ENCODE results near the gene ESM1. TPM values are rescaled to one million over a fixed set of nuclear protein-coding genes. Genes with fewer than 3 reads are reported as not detected.
"Not testable (repeated sequence)": the region's sequence is repeated elsewhere in the genome, so short reads cannot be mapped to it uniquely, and the experiment has no call there.

Gene ESM1
- total and polyA plus RNA-seq, 3 experiments from 2014 or later: 0.20 to 1.7 (median 0.37) TPM

- H3K27ac ChIP-seq (ENCODE audit: low read depth, low read length): no peak overlapping the region
- peak overlapping the region; percentile 7 for H3K4me3 ChIP-seq (ENCODE audit: low read length)
- H3K4me1 Mint-ChIP-seq: peaks cover 54 to 73% (median 62%) of the 10 kb centered on the region in 3 donors
These were observed 36.4 kb upstream of the ESM1 start for GRCh38 chr5:55021821-55022220.

GRCh38 chr5:55021410-55021809 lies 36.0 kb upstream of the ESM1 start:
- peak overlapping the region; percentile 66 to 97 (median 84) for H3K27ac Mint-ChIP-seq
- no peaks in the 10 kb centered on the region for H3K36me3 ChIP-seq (ENCODE audit: insufficient read depth, low read length)

More at GRCh38 chr5:55021821-55022220, 36.4 kb upstream of the ESM1 start:
- Histone ChIP-seq H3K4me1 (ENCODE audit: insufficient read depth, low read length) (peaks cover 36% of the 10 kb centered on the region), H3K36me3 (ENCODE audit: insufficient read depth, low read length) (no peaks in the 10 kb centered on the region), H3K9me3 (ENCODE audit: low read length) (no peaks in the 10 kb centered on the region), H3K27me3 (ENCODE audit: insufficient read depth, low read length, poor library complexity, severe bottlenecking) (no peaks in the 10 kb centered on the region)
- ChIA-PET POLR2A (interaction anchor here (1.2 to 2.1 kb wide), 2 partner anchors 16 to 75 kb away, joined by 4 to 17 read pairs; no protein-coding TSS in a partner anchor), CTCF (interaction anchor here (0.8 to 3.3 kb wide), 10 partner anchors 16 to 505 kb away, joined by 3 to 16 read pairs (median 4); partner anchors contain the start of gene SNX18)
- Mint-ChIP-seq H3K4me3 (peak overlapping the region; percentile 68 to 90 (median 83)), H3K9me3 (peaks cover 0 to 4% (median 3%) of the 10 kb centered on the region in 5 donors), H3K27me3 (peaks cover 0 to 3% of the 10 kb centered on the region in 2 donors), H3K27ac (peak overlapping the region; percentile 66 to 97 (median 84)), H3K36me3 (peaks cover 7 to 14% (median 8%) of the 10 kb centered on the region in 3 donors)
- no peak for DNase-seq

GRCh38 chr5:55010149-55010548 lies 24.8 kb upstream of the ESM1 start:
- Mint-ChIP-seq H3K4me1 (peaks cover 31 to 54% (median 43%) of the 10 kb centered on the region in 3 donors), H3K9me3 (peaks cover 0 to 21% (median 11%) of the 10 kb centered on the region in 5 donors), H3K36me3 (peaks cover 2 to 32% (median 3%) of the 10 kb centered on the region in 3 donors)
- H3K27ac ChIP-seq (ENCODE audit: low read depth, low read length); CTCF ChIA-PET; H3K9me3 ChIP-seq (ENCODE audit: low read length); H3K27me3 Mint-ChIP-seq; DNase-seq; H3K36me3 ChIP-seq (ENCODE audit: insufficient read depth, low read length); H3K4me3 Mint-ChIP-seq; H3K4me3 ChIP-seq (ENCODE audit: low read length); H3K27me3 ChIP-seq (ENCODE audit: insufficient read depth, low read length, poor library complexity, severe bottlenecking); H3K27ac Mint-ChIP-seq; POLR2A ChIA-PET; H3K4me1 ChIP-seq (ENCODE audit: insufficient read depth, low read length): not testable (repeated sequence)

More at GRCh38 chr5:55021410-55021809, 36.0 kb upstream of the ESM1 start:
- H3K4me1 ChIP-seq (ENCODE audit: insufficient read depth, low read length): peaks cover 32% of the 10 kb centered on the region
- peaks cover 0 to 5% (median 4%) of the 10 kb centered on the region in 5 donors for H3K9me3 Mint-ChIP-seq
- CTCF ChIA-PET: interaction anchor here (0.8 to 3.3 kb wide), 8 partner anchors 15 to 504 kb away, joined by 3 to 16 read pairs (median 4); partner anchors contain the start of gene SNX18
- peaks cover 50 to 69% (median 58%) of the 10 kb centered on the region in 3 donors for H3K4me1 Mint-ChIP-seq
- peak overlapping the region; percentile 68 to 90 (median 83) for H3K4me3 Mint-ChIP-seq
- H3K4me3 ChIP-seq (ENCODE audit: low read length): peak overlapping the region; percentile 7
- DNase-seq: peak in 2 of 5 donors; percentile 14 to 52
- H3K27ac ChIP-seq (ENCODE audit: low read depth, low read length): no peak overlapping the region
- peaks cover 4 to 13% (median 4%) of the 10 kb centered on the region in 3 donors for H3K36me3 Mint-ChIP-seq
- POLR2A ChIA-PET: interaction anchor here (2.1 kb wide), 1 partner anchor 16 kb away, joined by 17 read pairs; no protein-coding TSS in a partner anchor
- H3K27me3 Mint-ChIP-seq: peaks cover 0 to 3% of the 10 kb centered on the region in 2 donors
- no peaks in the 10 kb centered on the region for H3K27me3 ChIP-seq (ENCODE audit: insufficient read depth, low read length, poor library complexity, severe bottlenecking)
- H3K9me3 ChIP-seq (ENCODE audit: low read length): no peaks in the 10 kb centered on the region

DNA sequence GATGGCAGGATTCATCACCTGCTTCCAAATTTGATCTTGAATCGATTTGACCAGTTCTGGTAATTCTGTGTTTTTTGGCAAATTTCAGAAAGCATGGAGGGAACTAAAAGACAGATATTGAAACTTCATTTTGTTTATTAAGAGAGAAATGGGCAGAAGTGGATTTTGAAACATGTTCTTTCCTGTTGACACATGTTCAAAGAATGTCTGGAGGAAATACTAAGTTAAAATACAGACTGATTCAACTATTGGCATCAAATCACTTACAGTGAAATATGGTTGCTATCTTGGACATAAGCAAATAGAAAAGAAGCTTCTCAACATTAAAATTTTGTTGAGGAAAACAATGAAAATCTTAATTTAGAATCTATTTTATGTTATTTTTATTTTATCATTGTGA lies 19.3 kb upstream of the ESM1 start:
- no peaks in the 10 kb centered on the region for H3K9me3 ChIP-seq (ENCODE audit: low read length)
- H3K4me3 ChIP-seq (ENCODE audit: low read length): no peak overlapping the region
- Mint-ChIP-seq H3K4me1 (peaks cover 54 to 87% (median 72%) of the 10 kb centered on the region in 3 donors), H3K9me3 (no peaks in the 10 kb centered on the region), H3K36me3 (peaks cover 0 to 17% (median 0%) of the 10 kb centered on the region in 3 donors), H3K27me3 (no peaks in the 10 kb centered on the region), H3K4me3 (no peak overlapping the region), H3K27ac (no peak overlapping the region)
- H3K27ac ChIP-seq (ENCODE audit: low read depth, low read length): no peak overlapping the region
- DNase-seq: no peak
- ChIA-PET CTCF (no interaction called here), POLR2A (no interaction called here)
- H3K36me3 ChIP-seq (ENCODE audit: insufficient read depth, low read length): no peaks in the 10 kb centered on the region
- H3K27me3 ChIP-seq (ENCODE audit: insufficient read depth, low read length, poor library complexity, severe bottlenecking): no peaks in the 10 kb centered on the region
- peaks cover 8% of the 10 kb centered on the region for H3K4me1 ChIP-seq (ENCODE audit: insufficient read depth, low read length)

DNA sequence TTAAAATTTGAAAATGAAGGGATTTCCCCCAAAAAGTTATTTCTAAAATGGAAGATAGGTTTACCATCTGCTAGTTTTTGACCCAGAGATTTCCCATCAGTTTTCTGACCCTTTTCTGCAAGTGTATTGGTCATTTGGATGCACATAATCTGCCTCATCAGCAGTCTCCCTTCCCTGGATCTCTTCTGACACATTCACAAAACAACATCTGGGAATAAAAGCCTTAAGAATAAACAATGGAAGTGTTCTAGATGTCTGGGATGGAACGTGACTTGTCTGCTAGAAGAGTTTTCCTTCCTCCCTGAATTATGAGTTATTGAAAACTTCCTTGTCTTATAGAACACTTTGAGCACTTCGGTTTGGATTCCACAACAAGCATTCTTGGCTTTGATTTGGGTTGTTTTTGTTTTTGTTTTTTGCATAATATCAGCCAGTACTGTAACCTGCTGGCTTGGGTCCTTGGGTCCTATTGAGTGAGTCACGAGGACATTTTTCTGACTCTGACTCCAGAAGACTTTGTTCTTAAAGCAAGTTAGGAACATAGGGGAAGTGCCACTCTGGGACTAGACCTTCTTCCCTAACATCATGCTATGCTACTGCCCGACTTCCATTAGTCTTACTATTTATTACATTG lies 18.2 kb upstream of the ESM1 start:
- no peak for DNase-seq
- CTCF ChIA-PET: no interaction called here
- Mint-ChIP-seq H3K4me3 (no peak overlapping the region), H3K9me3 (no peaks in the 10 kb centered on the region), H3K36me3 (peaks cover 0 to 17% (median 0%) of the 10 kb centered on the region in 3 donors), H3K27ac (peak overlapping the region in 2 of 8 donors; percentile 34 to 38), H3K27me3 (no peaks in the 10 kb centered on the region), H3K4me1 (peaks cover 53 to 82% (median 63%) of the 10 kb centered on the region in 3 donors)
- H3K4me1 ChIP-seq (ENCODE audit: insufficient read depth, low read length): peaks cover 8% of the 10 kb centered on the region
- H3K27me3 ChIP-seq (ENCODE audit: insufficient read depth, low read length, poor library complexity, severe bottlenecking): no peaks in the 10 kb centered on the region
- POLR2A ChIA-PET: no interaction called here
- H3K4me3 ChIP-seq (ENCODE audit: low read length): no peak overlapping the region
- H3K9me3 ChIP-seq (ENCODE audit: low read length): no peaks in the 10 kb centered on the region
- no peak overlapping the region for H3K27ac ChIP-seq (ENCODE audit: low read depth, low read length)
- no peaks in the 10 kb centered on the region for H3K36me3 ChIP-seq (ENCODE audit: insufficient read depth, low read length)

DNA sequence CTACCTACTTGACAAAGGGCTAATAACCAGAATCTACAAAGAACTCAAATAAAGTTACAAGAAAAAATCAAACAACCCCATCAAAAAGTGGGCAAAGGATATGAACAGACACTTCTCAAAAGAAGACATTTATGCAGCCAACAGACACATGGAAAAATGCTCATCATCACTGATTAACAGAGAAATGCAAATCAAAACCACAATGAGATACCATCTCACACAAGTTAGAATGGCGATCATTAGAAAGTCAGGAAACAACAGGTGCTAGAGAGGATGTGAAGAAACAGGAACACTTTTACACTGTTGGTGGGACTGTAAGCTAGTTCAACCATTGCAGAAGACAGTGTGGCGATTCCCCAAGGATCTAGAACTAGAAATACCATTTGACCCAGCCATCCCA lies 16.8 kb upstream of the ESM1 start:
- peak overlapping the region in 7 of 8 donors; percentile 23 to 79 (median 60) for H3K27ac Mint-ChIP-seq
- CTCF ChIA-PET; H3K27me3 Mint-ChIP-seq; H3K36me3 ChIP-seq (ENCODE audit: insufficient read depth, low read length); H3K4me3 ChIP-seq (ENCODE audit: low read length); H3K4me1 ChIP-seq (ENCODE audit: insufficient read depth, low read length); H3K9me3 ChIP-seq (ENCODE audit: low read length); H3K27ac ChIP-seq (ENCODE audit: low read depth, low read length); H3K27me3 ChIP-seq (ENCODE audit: insufficient read depth, low read length, poor library complexity, severe bottlenecking); H3K9me3 Mint-ChIP-seq: not testable (repeated sequence)
- peaks cover 0 to 17% (median 2%) of the 10 kb centered on the region in 3 donors for H3K36me3 Mint-ChIP-seq
- peak overlapping the region in 6 of 7 donors; percentile 38 to 51 (median 44) for H3K4me3 Mint-ChIP-seq
- peaks cover 50 to 74% (median 55%) of the 10 kb centered on the region in 3 donors for H3K4me1 Mint-ChIP-seq
- POLR2A ChIA-PET: interaction anchor here (0.8 kb wide), 1 partner anchor 38 kb away, joined by 4 read pairs; no protein-coding TSS in a partner anchor
- DNase-seq: peak in 1 of 5 donors; percentile 28

- Mint-ChIP-seq H3K4me3 (no peak overlapping the region), H3K27ac (no peak overlapping the region), H3K9me3 (no peaks in the 10 kb centered on the region), H3K4me1 (peaks cover 43 to 60% (median 45%) of the 10 kb centered on the region in 3 donors), H3K36me3 (peaks cover 0 to 22% (median 6%) of the 10 kb centered on the region in 3 donors), H3K27me3 (no peaks in the 10 kb centered on the region)
- no peak overlapping the region for H3K4me3 ChIP-seq (ENCODE audit: low read length)
- H3K9me3 ChIP-seq (ENCODE audit: low read length): no peaks in the 10 kb centered on the region
- ChIA-PET CTCF (interaction anchor here (1.4 kb wide), 1 partner anchor 24 kb away, joined by 5 read pairs; no protein-coding TSS in a partner anchor), POLR2A (interaction anchor here (1.1 kb wide), 1 partner anchor 236 kb away, joined by 3 read pairs; the partner anchor contains the start of gene CCNO)
- DNase-seq: no peak
- H3K27me3 ChIP-seq (ENCODE audit: insufficient read depth, low read length, poor library complexity, severe bottlenecking): no peaks in the 10 kb centered on the region
- peaks cover 9% of the 10 kb centered on the region for H3K4me1 ChIP-seq (ENCODE audit: insufficient read depth, low read length)
- no peaks in the 10 kb centered on the region for H3K36me3 ChIP-seq (ENCODE audit: insufficient read depth, low read length)
- no peak overlapping the region for H3K27ac ChIP-seq (ENCODE audit: low read depth, low read length)
These were observed 11.7 kb upstream of the ESM1 start for GRCh38 chr5:54997081-54997480.

DNA sequence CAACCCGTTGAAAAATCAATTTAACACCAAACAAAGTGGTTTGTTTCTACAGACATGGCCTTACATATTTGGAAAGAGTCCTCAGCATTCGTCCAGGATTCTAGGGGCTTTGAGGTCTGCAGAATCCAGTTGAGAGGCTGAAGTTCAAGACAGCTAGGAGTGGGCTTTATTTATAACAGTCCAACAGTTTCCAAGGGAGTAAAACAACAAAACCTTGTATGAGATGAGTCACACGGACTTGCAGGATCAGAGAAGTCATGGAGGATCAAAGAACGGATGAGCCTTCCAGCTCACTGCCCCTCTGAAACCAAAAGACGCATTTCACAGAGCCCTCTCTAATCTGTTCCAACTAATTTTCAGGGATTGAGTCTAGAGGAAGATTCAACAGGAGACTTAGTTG lies 11.1 kb upstream of the ESM1 start:
- Histone ChIP-seq H3K27me3 (ENCODE audit: insufficient read depth, low read length, poor library complexity, severe bottlenecking) (no peaks in the 10 kb centered on the region), H3K9me3 (ENCODE audit: low read length) (no peaks in the 10 kb centered on the region), H3K27ac (ENCODE audit: low read depth, low read length) (no peak overlapping the region), H3K4me1 (ENCODE audit: insufficient read depth, low read length) (peaks cover 4% of the 10 kb centered on the region), H3K36me3 (ENCODE audit: insufficient read depth, low read length) (no peaks in the 10 kb centered on the region), H3K4me3 (ENCODE audit: low read length) (no peak overlapping the region)
- ChIA-PET CTCF (no interaction called here), POLR2A (no interaction called here)
- Mint-ChIP-seq H3K27me3 (no peaks in the 10 kb centered on the region), H3K27ac (no peak overlapping the region), H3K9me3 (no peaks in the 10 kb centered on the region), H3K36me3 (peaks cover 0 to 20% (median 6%) of the 10 kb centered on the region in 3 donors), H3K4me1 (peaks cover 37 to 57% (median 39%) of the 10 kb centered on the region in 3 donors), H3K4me3 (no peak overlapping the region)
- no peak for DNase-seq

All from CD8-positive, alpha-beta memory T cell (primary cell).